ENCODE results near the gene NUFIP1. TPM values are rescaled to one million over a fixed set of nuclear protein-coding genes. Genes with fewer than 3 reads are reported as not detected.
"Not testable (repeated sequence)": the region's sequence is repeated elsewhere in the genome, so short reads cannot be mapped to it uniquely, and the experiment has no call there.

Gene NUFIP1
- 3.0 TPM for total RNA-seq
- polyA plus RNA-seq = 4.1 TPM
- long read RNA-seq, donor 1, partial matches to known transcripts = 0 of 1 reads
- long read RNA-seq, donor 1, other reads (novel, unspliced or antisense) = 0 of 1 reads
- long read RNA-seq, donor 2 = 0 reads
- long read RNA-seq, donor 3, partial matches to known transcripts = 0 of 3 reads
- long read RNA-seq, donor 3, other reads (novel, unspliced or antisense) = 0 of 3 reads
- long read RNA-seq, donor 4 = 0 reads
- long read RNA-seq, donor 5, partial matches to known transcripts = 0 of 1 reads
- long read RNA-seq, donor 5, other reads (novel, unspliced or antisense) = 0 of 1 reads
- long read RNA-seq, donor 6, partial matches to known transcripts = 0 of 2 reads
- long read RNA-seq, donor 6, other reads (novel, unspliced or antisense) = 0 of 2 reads
- long read RNA-seq, donor 7, partial matches to known transcripts = 0 of 2 reads
- long read RNA-seq, donor 7, other reads (novel, unspliced or antisense) = 0 of 2 reads
- long read RNA-seq, donor 8 = 0 reads
- long read RNA-seq, donor 9 = 0 reads
- long read RNA-seq, donor 10, partial matches to known transcripts = 0 of 1 reads
- long read RNA-seq, donor 10, other reads (novel, unspliced or antisense) = 0 of 1 reads

DNA sequence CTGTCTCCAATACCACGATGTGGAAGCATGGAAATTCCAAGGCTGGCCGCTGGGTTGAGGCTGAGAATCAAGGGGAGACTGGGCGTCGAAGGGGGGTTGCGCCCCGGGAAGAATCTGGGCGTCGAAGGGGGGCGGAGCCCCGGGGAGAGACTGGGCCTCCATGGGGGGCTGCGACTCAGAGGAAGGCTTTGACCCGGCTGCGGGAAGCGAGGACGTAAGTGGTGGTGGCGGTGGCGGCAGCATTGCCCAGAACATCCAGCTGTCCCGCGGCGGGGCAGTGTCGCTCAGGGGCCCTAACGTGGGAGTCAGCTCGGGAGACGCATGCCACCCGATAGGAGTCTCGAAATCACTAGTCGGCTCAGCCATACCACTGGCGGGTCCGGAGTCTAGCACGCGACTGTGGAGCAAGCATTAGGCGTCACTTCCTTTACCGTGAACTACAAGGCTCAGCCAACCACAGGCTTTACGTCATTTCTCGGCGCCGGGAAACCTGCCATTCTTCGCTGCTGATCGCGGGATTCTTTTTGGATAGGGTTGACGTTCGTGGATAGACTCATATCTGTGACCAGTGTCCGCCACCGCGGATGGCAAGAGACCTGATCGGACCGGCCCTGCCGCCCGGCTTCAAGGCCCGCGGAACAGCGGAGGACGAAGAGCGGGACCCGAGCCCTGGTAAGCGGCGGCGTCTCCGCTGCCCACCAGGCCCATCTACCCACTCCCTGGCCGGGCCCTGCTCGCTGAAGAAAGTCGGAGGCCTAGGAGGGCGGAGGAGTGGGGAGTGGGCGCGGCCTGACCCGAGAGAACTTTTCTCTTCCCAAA is at the start of gene NUFIP1, which contains the start of gene GPALPP1:
TSS of gene NUFIP1 (minus strand) at position 401 of the 819 bp plus-strand sequence. CDS start at position 366, 35 bp downstream.
TSS of gene GPALPP1 (plus strand) at position 468 of the 819 bp plus-strand sequence. CDS start at position 585, 117 bp downstream.
- Histone ChIP-seq H3K27ac (ENCODE audit: low read depth in 1 of 2, low read length in 1 of 2) (peak within 1 kb of the TSS; percentile 72 to 74), H3K36me3 (ENCODE audit: control insufficient read depth in 2 of 2, insufficient read depth in 2 of 2, low read length in 1 of 2) (peaks cover 0 to 7% of the 10 kb centered on the region in 2 donors), H3K4me1 (ENCODE audit: control insufficient read depth in 2 of 2, insufficient read depth in 2 of 2, low read length in 2 of 2) (peaks cover 15 to 18% of the 10 kb centered on the region in 2 donors), H3K9me3 (ENCODE audit: control insufficient read depth in 2 of 2, insufficient read depth in 1 of 2, low read length in 1 of 2) (no peaks in the 10 kb centered on the region), H3K4me3 (ENCODE audit: low read length in 2 of 2) (peak within 1 kb of the TSS; percentile 70 to 91), H3K27me3 (ENCODE audit: control insufficient read depth in 2 of 2, insufficient read depth in 1 of 2, low read length in 1 of 2) (no peaks in the 10 kb centered on the region)
- peak; percentile 76 to 96 (median 88) for DNase-seq (ENCODE audit: low read depth in 6 of 9, low spot score in 9 of 9)
- WGBS = under 1% methylated on average over 66 of the region's 66 CpGs

- no peak for DNase-seq (ENCODE audit: low read depth in 6 of 9, low spot score in 9 of 9)
- no peak overlapping the region for H3K27ac ChIP-seq (ENCODE audit: low read depth in 1 of 2, low read length in 1 of 2)
- peaks cover 10 to 13% of the 10 kb centered on the region in 2 donors for H3K36me3 ChIP-seq (ENCODE audit: control insufficient read depth in 2 of 2, insufficient read depth in 2 of 2, low read length in 1 of 2)
- no peaks in the 10 kb centered on the region for H3K4me1 ChIP-seq (ENCODE audit: control insufficient read depth in 2 of 2, insufficient read depth in 2 of 2, low read length in 2 of 2)
- H3K4me3 ChIP-seq (ENCODE audit: low read length in 2 of 2) = no peak overlapping the region
- no peaks in the 10 kb centered on the region for H3K27me3 ChIP-seq (ENCODE audit: control insufficient read depth in 2 of 2, insufficient read depth in 1 of 2, low read length in 1 of 2)
- no peaks in the 10 kb centered on the region for H3K9me3 ChIP-seq (ENCODE audit: control insufficient read depth in 2 of 2, insufficient read depth in 1 of 2, low read length in 1 of 2)
Measured at GRCh38 chr13:45036206-45036605, 46.9 kb upstream of the NUFIP1 start.

DNA sequence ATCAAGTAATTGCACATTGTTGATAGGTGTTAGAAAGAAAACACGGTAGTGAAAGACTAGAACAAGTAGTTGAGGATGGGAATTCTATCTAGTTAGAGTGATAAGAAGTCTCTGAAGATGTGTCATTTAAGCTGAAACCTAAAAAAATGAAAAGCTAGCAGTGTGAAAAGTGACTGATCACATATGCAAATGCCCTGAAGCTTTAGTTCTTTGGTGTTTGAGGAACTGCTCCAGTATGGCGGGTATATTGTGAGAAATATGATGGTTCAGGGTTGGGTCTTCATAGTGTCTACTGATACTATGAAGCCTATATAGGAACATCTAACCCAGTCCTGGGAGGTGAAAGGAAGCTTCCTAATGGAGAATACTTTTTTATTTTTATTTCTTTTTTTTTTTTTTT is 45.1 kb upstream of the NUFIP1 start:
- Histone ChIP-seq H3K9me3 (ENCODE audit: control insufficient read depth in 2 of 2, insufficient read depth in 1 of 2, low read length in 1 of 2) (no peaks in the 10 kb centered on the region), H3K36me3 (ENCODE audit: control insufficient read depth in 2 of 2, insufficient read depth in 2 of 2, low read length in 1 of 2) (peaks cover 10 to 11% of the 10 kb centered on the region in 2 donors), H3K4me3 (ENCODE audit: low read length in 2 of 2) (no peak overlapping the region), H3K4me1 (ENCODE audit: control insufficient read depth in 2 of 2, insufficient read depth in 2 of 2, low read length in 2 of 2) (no peaks in the 10 kb centered on the region), H3K27me3 (ENCODE audit: control insufficient read depth in 2 of 2, insufficient read depth in 1 of 2, low read length in 1 of 2) (no peaks in the 10 kb centered on the region), H3K27ac (ENCODE audit: low read depth in 1 of 2, low read length in 1 of 2) (no peak overlapping the region)
- 98% methylated on average over 2 of the region's 2 CpGs for WGBS
- DNase-seq (ENCODE audit: low read depth in 6 of 9, low spot score in 9 of 9) = no peak

DNA sequence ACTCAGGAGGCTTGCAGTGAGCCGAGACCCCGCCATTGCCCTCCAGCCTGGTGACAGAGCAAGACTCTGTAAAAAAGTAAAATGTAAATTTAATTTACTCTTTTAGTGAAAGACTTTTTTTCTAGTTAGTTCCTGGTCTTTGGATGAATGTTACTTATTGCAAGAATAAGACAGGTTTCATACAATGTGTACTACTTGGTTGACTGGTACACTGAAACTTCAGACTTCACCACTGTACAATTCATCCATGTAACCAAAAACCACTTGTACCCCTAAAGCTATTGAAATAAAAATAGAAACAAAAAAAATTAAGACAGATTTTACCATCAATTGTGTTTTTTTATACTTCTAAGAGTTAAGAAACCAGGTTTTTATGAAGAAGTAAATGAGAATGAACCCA is 35.6 kb upstream of the NUFIP1 start:
- no peaks in the 10 kb centered on the region for H3K4me1 ChIP-seq (ENCODE audit: control insufficient read depth in 2 of 2, insufficient read depth in 2 of 2, low read length in 2 of 2)
- no peak overlapping the region for H3K4me3 ChIP-seq (ENCODE audit: low read length in 2 of 2)
- no peak overlapping the region for H3K27ac ChIP-seq (ENCODE audit: low read depth in 1 of 2, low read length in 1 of 2)
- H3K9me3 ChIP-seq (ENCODE audit: control insufficient read depth in 2 of 2, insufficient read depth in 1 of 2, low read length in 1 of 2) = no peaks in the 10 kb centered on the region
- DNase-seq (ENCODE audit: low read depth in 6 of 9, low spot score in 9 of 9) = no peak
- WGBS = 95% methylated on average over 2 of the region's 2 CpGs
- no peaks in the 10 kb centered on the region for H3K27me3 ChIP-seq (ENCODE audit: control insufficient read depth in 2 of 2, insufficient read depth in 1 of 2, low read length in 1 of 2)
- H3K36me3 ChIP-seq (ENCODE audit: control insufficient read depth in 2 of 2, insufficient read depth in 2 of 2, low read length in 1 of 2) = peaks cover 6 to 26% of the 10 kb centered on the region in 2 donors

DNA sequence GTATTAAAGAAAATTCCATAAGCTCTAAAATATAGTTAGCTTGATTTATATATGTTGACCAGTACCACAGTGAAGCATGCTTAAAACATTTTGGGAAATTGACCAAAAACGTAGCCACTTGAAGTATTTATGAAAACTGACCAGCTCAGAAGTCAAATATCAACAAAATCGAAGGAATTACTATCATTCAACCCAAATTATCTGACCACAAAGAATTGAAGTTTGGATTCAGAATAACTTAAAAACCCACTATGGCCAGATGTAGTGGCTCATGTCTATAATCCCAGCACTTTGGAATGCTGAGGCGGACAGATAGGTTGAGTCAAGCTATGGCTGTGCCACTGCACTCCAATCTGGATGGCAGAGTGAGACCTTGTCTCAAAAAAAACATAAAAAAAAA is 32.0 kb upstream of the NUFIP1 start:
- H3K27ac ChIP-seq (ENCODE audit: low read depth in 1 of 2, low read length in 1 of 2) = no peak overlapping the region
- no peaks in the 10 kb centered on the region for H3K4me1 ChIP-seq (ENCODE audit: control insufficient read depth in 2 of 2, insufficient read depth in 2 of 2, low read length in 2 of 2)
- WGBS = 97% methylated on average over 3 of the region's 3 CpGs
- H3K36me3 ChIP-seq (ENCODE audit: control insufficient read depth in 2 of 2, insufficient read depth in 2 of 2, low read length in 1 of 2) = peaks cover 9 to 27% of the 10 kb centered on the region in 2 donors
- no peaks in the 10 kb centered on the region for H3K9me3 ChIP-seq (ENCODE audit: control insufficient read depth in 2 of 2, insufficient read depth in 1 of 2, low read length in 1 of 2)
- no peak for DNase-seq (ENCODE audit: low read depth in 6 of 9, low spot score in 9 of 9)
- H3K4me3 ChIP-seq (ENCODE audit: low read length in 2 of 2) = no peak overlapping the region
- H3K27me3 ChIP-seq (ENCODE audit: control insufficient read depth in 2 of 2, insufficient read depth in 1 of 2, low read length in 1 of 2) = no peaks in the 10 kb centered on the region

- not testable (repeated sequence) for H3K27me3 ChIP-seq (ENCODE audit: control insufficient read depth in 2 of 2, insufficient read depth in 1 of 2, low read length in 1 of 2); H3K4me1 ChIP-seq (ENCODE audit: control insufficient read depth in 2 of 2, insufficient read depth in 2 of 2, low read length in 2 of 2); H3K4me3 ChIP-seq (ENCODE audit: low read length in 2 of 2); DNase-seq (ENCODE audit: low read depth in 6 of 9, low spot score in 9 of 9); H3K27ac ChIP-seq (ENCODE audit: low read depth in 1 of 2, low read length in 1 of 2); H3K9me3 ChIP-seq (ENCODE audit: control insufficient read depth in 2 of 2, insufficient read depth in 1 of 2, low read length in 1 of 2)
- H3K36me3 ChIP-seq (ENCODE audit: control insufficient read depth in 2 of 2, insufficient read depth in 2 of 2, low read length in 1 of 2) = peaks cover 9 to 36% of the 10 kb centered on the region in 2 donors
- over 99% methylated on average over 7 of the region's 7 CpGs for WGBS
Measured at GRCh38 chr13:45019981-45020380, 30.7 kb upstream of the NUFIP1 start.

DNA sequence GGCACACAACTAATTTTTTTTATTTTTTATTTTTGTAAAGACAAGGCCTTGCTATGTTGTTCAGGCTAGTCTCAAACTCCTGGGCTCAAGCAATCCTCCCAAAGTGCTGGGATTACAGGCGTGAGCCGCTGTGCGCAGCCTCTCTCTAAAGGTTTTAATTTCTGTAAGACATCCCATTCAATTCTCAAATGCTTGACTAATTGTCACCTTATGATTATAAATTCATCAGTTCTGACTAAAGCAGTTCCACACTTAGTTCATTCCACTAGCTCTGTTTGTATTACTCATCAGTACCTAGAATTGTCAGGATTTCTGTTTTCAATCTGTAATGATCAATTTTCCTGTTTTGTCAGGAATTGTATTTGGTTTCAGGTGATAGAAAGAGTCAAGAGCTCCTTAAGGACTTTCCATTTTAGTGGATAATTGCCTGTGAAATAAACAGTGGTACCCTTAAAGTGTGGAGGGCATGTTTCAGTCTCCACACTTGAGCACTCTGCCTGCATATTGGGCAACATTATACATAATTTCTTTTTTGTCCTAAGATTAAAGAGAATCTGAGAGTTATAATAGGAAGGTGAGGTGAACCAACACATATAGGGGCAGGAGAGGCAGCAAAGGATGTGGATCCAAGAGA is 27.6 kb upstream of the NUFIP1 start:
- no peaks in the 10 kb centered on the region for H3K9me3 ChIP-seq (ENCODE audit: control insufficient read depth in 2 of 2, insufficient read depth in 1 of 2, low read length in 1 of 2)
- whole genome bisulfite sequencing = over 99% methylated on average over 3 of the region's 3 CpGs
- H3K36me3 ChIP-seq (ENCODE audit: control insufficient read depth in 2 of 2, insufficient read depth in 2 of 2, low read length in 1 of 2) = peaks cover 3 to 30% of the 10 kb centered on the region in 2 donors
- DNase-seq (ENCODE audit: low read depth in 6 of 9, low spot score in 9 of 9) = no peak
- no peak overlapping the region for H3K4me3 ChIP-seq (ENCODE audit: low read length in 2 of 2)
- H3K27me3 ChIP-seq (ENCODE audit: control insufficient read depth in 2 of 2, insufficient read depth in 1 of 2, low read length in 1 of 2) = no peaks in the 10 kb centered on the region
- no peaks in the 10 kb centered on the region for H3K4me1 ChIP-seq (ENCODE audit: control insufficient read depth in 2 of 2, insufficient read depth in 2 of 2, low read length in 2 of 2)
- H3K27ac ChIP-seq (ENCODE audit: low read depth in 1 of 2, low read length in 1 of 2) = no peak overlapping the region

- Histone ChIP-seq H3K4me1 (ENCODE audit: control insufficient read depth in 2 of 2, insufficient read depth in 2 of 2, low read length in 2 of 2) (no peaks in the 10 kb centered on the region), H3K36me3 (ENCODE audit: control insufficient read depth in 2 of 2, insufficient read depth in 2 of 2, low read length in 1 of 2) (peaks cover 11 to 35% of the 10 kb centered on the region in 2 donors), H3K9me3 (ENCODE audit: control insufficient read depth in 2 of 2, insufficient read depth in 1 of 2, low read length in 1 of 2) (no peaks in the 10 kb centered on the region), H3K27me3 (ENCODE audit: control insufficient read depth in 2 of 2, insufficient read depth in 1 of 2, low read length in 1 of 2) (no peaks in the 10 kb centered on the region), H3K27ac (ENCODE audit: low read depth in 1 of 2, low read length in 1 of 2) (no peak overlapping the region), H3K4me3 (ENCODE audit: low read length in 2 of 2) (no peak overlapping the region)
- no peak for DNase-seq (ENCODE audit: low read depth in 6 of 9, low spot score in 9 of 9)
- WGBS = 96% methylated on average over 2 of the region's 2 CpGs
Measured at GRCh38 chr13:45015300-45015699, 26.0 kb upstream of the NUFIP1 start.
